Measurements from ENCODE around the gene PCBP3.

DNA sequence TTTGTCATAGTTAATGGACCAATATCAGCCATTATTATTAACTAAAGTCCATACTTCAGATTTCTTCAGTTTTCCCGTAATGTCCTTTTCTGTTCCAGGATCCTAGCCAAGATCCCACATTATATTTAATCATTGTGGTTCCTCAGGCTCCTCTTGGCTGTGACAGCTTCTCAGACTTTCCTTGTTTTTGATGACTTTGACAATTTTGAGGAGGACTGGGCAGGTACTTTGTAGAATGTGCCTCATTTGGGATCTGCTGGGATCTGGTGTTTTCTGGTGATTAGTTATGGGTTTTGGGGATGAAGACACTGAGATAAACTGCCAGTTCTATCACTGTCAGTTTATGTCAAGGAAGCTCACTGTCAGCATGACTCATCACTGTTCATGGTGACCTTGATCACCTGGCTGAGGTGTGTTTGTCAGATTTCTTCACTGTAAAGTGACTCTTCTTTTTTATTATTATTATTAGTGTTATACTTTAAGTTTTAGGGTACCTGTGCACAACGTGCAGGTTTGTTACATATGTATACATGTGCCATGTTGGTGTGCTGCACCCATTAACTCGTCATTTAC lies 66.3 kb downstream of the PCBP3 start:
- TF ChIP-seq, protein P1, sequence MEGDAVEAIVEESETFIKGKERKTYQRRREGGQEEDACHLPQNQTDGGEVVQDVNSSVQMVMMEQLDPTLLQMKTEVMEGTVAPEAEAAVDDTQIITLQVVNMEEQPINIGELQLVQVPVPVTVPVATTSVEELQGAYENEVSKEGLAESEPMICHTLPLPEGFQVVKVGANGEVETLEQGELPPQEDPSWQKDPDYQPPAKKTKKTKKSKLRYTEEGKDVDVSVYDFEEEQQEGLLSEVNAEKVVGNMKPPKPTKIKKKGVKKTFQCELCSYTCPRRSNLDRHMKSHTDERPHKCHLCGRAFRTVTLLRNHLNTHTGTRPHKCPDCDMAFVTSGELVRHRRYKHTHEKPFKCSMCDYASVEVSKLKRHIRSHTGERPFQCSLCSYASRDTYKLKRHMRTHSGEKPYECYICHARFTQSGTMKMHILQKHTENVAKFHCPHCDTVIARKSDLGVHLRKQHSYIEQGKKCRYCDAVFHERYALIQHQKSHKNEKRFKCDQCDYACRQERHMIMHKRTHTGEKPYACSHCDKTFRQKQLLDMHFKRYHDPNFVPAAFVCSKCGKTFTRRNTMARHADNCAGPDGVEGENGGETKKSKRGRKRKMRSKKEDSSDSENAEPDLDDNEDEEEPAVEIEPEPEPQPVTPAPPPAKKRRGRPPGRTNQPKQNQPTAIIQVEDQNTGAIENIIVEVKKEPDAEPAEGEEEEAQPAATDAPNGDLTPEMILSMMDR (IDR thresholded peaks at IDR 0.05; ENCODE audit: borderline replicate concordance, extremely low read depth, low read length, poor library complexity, severe bottlenecking) = no peak
- no peak for TF ChIP-seq EZH2 (IDR thresholded peaks at IDR 0.05; ENCODE audit: borderline replicate concordance, low read depth, low read length, severe bottlenecking)
